GM23338 (cell line): ENCODE measurements around the gene PEX13. TPM values are rescaled to one million over a fixed set of nuclear protein-coding genes. Genes with fewer than 3 reads are reported as not detected.

Experiments
- ATAC-seq: fragments of 200-7000 bp; cut with Tn5 transposase; 3 replicates; pipeline ENCODE4 v1.9.1; 2020
- DNase-seq: peaks from one replicate; pipeline ENCODE4 v3.0.0-alpha.2; 2015; ENCODE audit warnings: low spot score
- H2AFZ ChIP-seq: fragments of 200-600 bp; sonication (generic); 2 replicates; pipeline ENCODE4 v1.8.0; 2016; ENCODE audit warnings: antibody characterized with exemption, mild to moderate bottlenecking, moderate library complexity
- H3F3A ChIP-seq: fragments of 200-600 bp; sonication (generic); replicated peaks from 2 replicates; pipeline ENCODE4 v1.8.0; 2017; ENCODE audit warnings: antibody characterized with exemption, mixed run types, low read depth
- H3K27ac ChIP-seq: fragments of 200-600 bp; sonication (generic); 2 replicates; pipeline ENCODE4 v1.6.1; 2016; ENCODE audit warnings: low read depth
- H3K27me3 ChIP-seq: fragments of 200-600 bp; sonication (generic); 2 replicates; pipeline ENCODE4 v1.8.0; 2016; ENCODE audit warnings: mild to moderate bottlenecking, mixed run types, moderate library complexity; ENCODE audit not compliant: insufficient read depth
- H3K36me3 ChIP-seq: fragments of 200-600 bp; sonication (generic); 2 replicates; pipeline ENCODE4 v1.8.0; 2016; ENCODE audit warnings: mild to moderate bottlenecking; ENCODE audit not compliant: insufficient read depth
- H3K4me1 ChIP-seq: fragments of 200-600 bp; sonication (generic); 2 replicates; pipeline ENCODE4 v1.8.0; 2016; ENCODE audit warnings: mild to moderate bottlenecking, moderate library complexity; ENCODE audit not compliant: insufficient read depth
- H3K4me2 ChIP-seq: fragments of 200-600 bp; sonication (generic); 2 replicates; pipeline ENCODE4 v1.7.1; 2017; ENCODE audit warnings: mixed run types
- H3K4me3 ChIP-seq: fragments of 200-600 bp; sonication (generic); 2 replicates; pipeline ENCODE4 v1.6.1; 2016; ENCODE audit warnings: mixed run types
- H3K79me2 ChIP-seq: fragments of 200-600 bp; sonication (generic); replicated peaks from 2 replicates; pipeline ENCODE4 v1.8.0; 2017; ENCODE audit warnings: mild to moderate bottlenecking; ENCODE audit not compliant: insufficient read depth
- H3K9me2 ChIP-seq: fragments of 200-600 bp; sonication (generic); 2 replicates; pipeline ENCODE4 v1.8.0; 2017; ENCODE audit not compliant: insufficient read depth
- H4K20me1 ChIP-seq: fragments of 200-600 bp; sonication (generic); replicated peaks from 2 replicates; pipeline ENCODE4 v1.8.0; 2017; ENCODE audit warnings: mild to moderate bottlenecking; ENCODE audit not compliant: insufficient read depth
- H3K27ac Mint-ChIP-seq: 2 replicates; pipeline ENCODE4 v1.8.0; 2020; ENCODE audit warnings: inconsistent platforms, mild to moderate bottlenecking, moderate library complexity, mixed read lengths
- H3K27me3 Mint-ChIP-seq: 3 replicates; pipeline ENCODE4 v1.8.0; 2022; ENCODE audit warnings: low read depth, mild to moderate bottlenecking, moderate library complexity, mixed read lengths, inconsistent platforms; ENCODE audit not compliant: insufficient read depth, poor library complexity
- H3K36me3 Mint-ChIP-seq: 3 replicates; pipeline ENCODE4 v1.8.0; 2021; ENCODE audit warnings: low read depth, mild to moderate bottlenecking, inconsistent platforms, moderate library complexity, mixed read lengths
- H3K4me1 Mint-ChIP-seq: 3 replicates; pipeline ENCODE4 v1.8.0; 2020; ENCODE audit warnings: mild to moderate bottlenecking, inconsistent platforms, mixed read lengths
- H3K4me3 Mint-ChIP-seq: 3 replicates; pipeline ENCODE4 v1.8.0; 2021; ENCODE audit warnings: moderate library complexity, mild to moderate bottlenecking, inconsistent platforms, mixed read lengths
- H3K9me3 Mint-ChIP-seq: 3 replicates; pipeline ENCODE4 v1.8.0; 2020; ENCODE audit warnings: moderate library complexity, mild to moderate bottlenecking, inconsistent platforms, mixed read lengths
- CREB1 ChIP-seq: fragments of 250-450 bp; sonication (Bioruptor Pico); IDR thresholded peaks from 2 replicates; pipeline ENCODE4 v1.5.0; 2020; ENCODE audit warnings: low read depth, mild to moderate bottlenecking, moderate library complexity
- CTCF ChIP-seq, 2 experiments: fragments of 200-600 bp in 1 of 2; sonication (generic) in 1 of 2; conservative IDR thresholded peaks; 2 replicates each; pipeline versions ENCODE4 v1.5.1 to v1.6.1; 2016 to 2017; ENCODE audit warnings: antibody characterized with exemption in 2 of 2, low read depth in 2 of 2, mild to moderate bottlenecking in 2 of 2, moderate library complexity in 1 of 2
- ETS1 ChIP-seq: IDR thresholded peaks from 2 replicates; pipeline ENCODE4 v1.6.1; 2016; ENCODE audit warnings: antibody characterized with exemption
- EZH2 ChIP-seq: fragments of 200-600 bp; sonication (generic); IDR thresholded peaks from one replicate; pipeline ENCODE4 v1.8.0; 2017; ENCODE audit warnings: antibody characterized with exemption, mild to moderate bottlenecking, low read depth; ENCODE audit not compliant: unreplicated experiment
- EZH2phosphoT487 ChIP-seq: fragments of 200-600 bp; sonication (generic); IDR thresholded peaks from one replicate; pipeline ENCODE4 v1.8.1; 2018; ENCODE audit warnings: antibody characterized with exemption; ENCODE audit not compliant: unreplicated experiment
- JUNB ChIP-seq: IDR thresholded peaks from one replicate; pipeline ENCODE4 v1.6.1; 2016; ENCODE audit warnings: antibody characterized with exemption; ENCODE audit not compliant: unreplicated experiment
- NANOG ChIP-seq: IDR thresholded peaks from 2 replicates; pipeline ENCODE4 v1.6.1; 2016; ENCODE audit warnings: antibody characterized with exemption, borderline replicate concordance
- POLR2AphosphoS5 ChIP-seq: IDR thresholded peaks from 2 replicates; pipeline ENCODE4 v1.6.1; 2016; ENCODE audit warnings: antibody characterized with exemption, low read depth
- REST ChIP-seq: IDR thresholded peaks from one replicate; pipeline ENCODE4 v1.6.1; 2018; ENCODE audit warnings: antibody characterized with exemption; ENCODE audit not compliant: unreplicated experiment
- STAT1 ChIP-seq: IDR thresholded peaks from one replicate; pipeline ENCODE4 v1.6.1; 2016; ENCODE audit warnings: antibody characterized with exemption; ENCODE audit not compliant: unreplicated experiment
- ZNF114 ChIP-seq: fragments of 250-450 bp; sonication (Bioruptor Pico); IDR thresholded peaks from 2 replicates; pipeline ENCODE4 v1.5.0; 2020; ENCODE audit warnings: mild to moderate bottlenecking, moderate library complexity
- ZNF331 ChIP-seq: fragments of 250-450 bp; sonication (Bioruptor Pico); IDR thresholded peaks from 2 replicates; pipeline ENCODE4 v1.5.0; 2020; ENCODE audit warnings: low read depth, mild to moderate bottlenecking, moderate library complexity
- polyA plus RNA-seq: library from polyadenylated mRNA; unstranded; fragments of >200 nt; fragmentation: Nextera tagmentation; extraction: Ambion mirVana; gene quantifications from 2 replicates; pipeline ENCODE4 v1.2.1, GENCODE V29; 2016
- total RNA-seq: library from RNA; depleted of rRNA; stranded (reverse); fragments of >200 nt; shearing (Covaris generic); gene quantifications from 2 replicates; pipeline ENCODE4 v1.2.3, GENCODE V29; 2014

PEX13 gene
- total and polyA plus RNA-seq, 2 experiments from 2014 or later = 15.8 to 29.2 TPM

- H3F3A ChIP-seq = no peaks in the 10 kb centered on the region
- no peak overlapping the region for H3K4me3 Mint-ChIP-seq
- H3K9me2 ChIP-seq = no peaks in the 10 kb centered on the region
- no peaks in the 10 kb centered on the region for H3K27me3 ChIP-seq
- ATAC-seq = no peak
- no peak overlapping the region for H2AFZ ChIP-seq
- H3K36me3 Mint-ChIP-seq = peaks cover 17% of the 10 kb centered on the region; the same call in 2 of the 3 replicates
- TF ChIP-seq STAT1 (no peak), CREB1 (CRISPR knock-in tag) (no peak), REST (no peak), EZH2phosphoT487 (no peak), JUNB (no peak), POLR2AphosphoS5 (no peak), ETS1 (no peak), CTCF (conservative IDR thresholded peaks at IDR 0.05; ENCODE audit: low read depth in 2 of 2) (no peak), EZH2 (no peak), ZNF331 (CRISPR knock-in tag) (no peak), ZNF114 (CRISPR knock-in tag) (no peak), NANOG (no peak)
- H3K79me2 ChIP-seq = peaks cover 73% of the 10 kb centered on the region
- peaks cover 8% of the 10 kb centered on the region; the same call in 2 of the 3 replicates for H3K4me1 Mint-ChIP-seq
- DNase-seq = no peak
- peaks cover 18% of the 10 kb centered on the region for H4K20me1 ChIP-seq
- H3K9me3 Mint-ChIP-seq = no peaks in the 10 kb centered on the region
- no peaks in the 10 kb centered on the region for H3K27me3 Mint-ChIP-seq
- no peak overlapping the region for H3K4me3 ChIP-seq
- H3K4me2 ChIP-seq = no peak overlapping the region
- peaks cover 7% of the 10 kb centered on the region for H3K4me1 ChIP-seq
- H3K27ac ChIP-seq = no peak overlapping the region
- no peak overlapping the region for H3K27ac Mint-ChIP-seq
- H3K36me3 ChIP-seq = no peaks in the 10 kb centered on the region
Measured at GRCh38 chr2:61023670-61024069, 6.2 kb downstream of the PEX13 start.
